Dedifferentiated amniotic fluid mesenchymal stem cell (primary cell): ENCODE measurements around the gene TMTC3.

Source experiments
- DNase-seq: peaks from one replicate; pipeline ENCODE4 v3.0.0-alpha.2; 2016; ENCODE audit errors: extremely low spot score

The TMTC3 gene

GRCh38 chr12:88227263-88227662 lies 85.2 kb downstream of the TMTC3 start:
- no peak for DNase-seq

- no peak for DNase-seq
Observed at GRCh38 chr12:88227871-88228270, 85.8 kb downstream of the TMTC3 start.

GRCh38 chr12:88228720-88229119 lies 86.6 kb downstream of the TMTC3 start:
- no peak for DNase-seq

GRCh38 chr12:88230271-88230670 lies 88.2 kb downstream of the TMTC3 start:
- no peak for DNase-seq

GRCh38 chr12:88235183-88235833 lies 93.2 kb downstream of the TMTC3 start:
- no peak for DNase-seq

GRCh38 chr12:88237954-88238353 lies 95.8 kb downstream of the TMTC3 start:
- no peak for DNase-seq

GRCh38 chr12:88238406-88238805 lies 96.3 kb downstream of the TMTC3 start:
- no peak for DNase-seq

- peak; percentile 84 for DNase-seq
Observed at GRCh38 chr12:88241862-88242570, 99.9 kb downstream of the TMTC3 start.

GRCh38 chr12:88242571-88242925 lies 100.4 kb downstream of the TMTC3 start:
- DNase-seq: no peak

- DNase-seq: no peak
Observed at GRCh38 chr12:88242939-88243338, 100.8 kb downstream of the TMTC3 start.

GRCh38 chr12:88243982-88244381 lies 101.9 kb downstream of the TMTC3 start:
- DNase-seq: no peak

GRCh38 chr12:88245905-88246304 lies 103.8 kb downstream of the TMTC3 start:
- no peak for DNase-seq

- DNase-seq: no peak
Observed at GRCh38 chr12:88247241-88247643, 105.1 kb downstream of the TMTC3 start.

- no peak for DNase-seq
Observed at GRCh38 chr12:88248606-88249005, 106.5 kb downstream of the TMTC3 start.
